SW 1271 (cell line): ENCODE results near the gene CDC42EP5.
"Not testable (repeated sequence)": the region's sequence is repeated elsewhere in the genome, so short reads cannot be mapped to it uniquely, and the experiment has no call there.

Experiments
- DNase-seq, 2 experiments: peaks; one replicate each; lab custom pipeline; 2025; lab: John Stamatoyannopoulos, UW

CDC42EP5 gene

GRCh38 chr19:54448040-54448773 is 24.9 kb downstream of the CDC42EP5 start:
- DNase-seq: peak in 1 of 2 experiments; percentile 29

- not testable (repeated sequence) for DNase-seq
These were observed 26.7 kb downstream of the CDC42EP5 start for GRCh38 chr19:54446349-54446748.

- DNase-seq: no peak
These were observed 28.4 kb downstream of the CDC42EP5 start for GRCh38 chr19:54444737-54445136.

- no peak for DNase-seq
These were observed 32.5 kb downstream of the CDC42EP5 start for GRCh38 chr19:54440641-54441040.

- DNase-seq: no peak
These were observed 33.8 kb downstream of the CDC42EP5 start for GRCh38 chr19:54439174-54439851.

GRCh38 chr19:54436628-54437252 is 36.4 kb downstream of the CDC42EP5 start:
- DNase-seq: no peak

GRCh38 chr19:54436031-54436523 is 37.0 kb downstream of the CDC42EP5 start:
- no peak for DNase-seq

GRCh38 chr19:54435551-54436016 is 37.5 kb downstream of the CDC42EP5 start:
- no peak for DNase-seq

GRCh38 chr19:54434873-54435214 is 38.3 kb downstream of the CDC42EP5 start:
- no peak for DNase-seq

- no peak for DNase-seq
These were observed 38.8 kb downstream of the CDC42EP5 start for GRCh38 chr19:54434112-54434872.

GRCh38 chr19:54433697-54434096 is 39.4 kb downstream of the CDC42EP5 start:
- no peak for DNase-seq

- no peak for DNase-seq
These were observed 40.9 kb downstream of the CDC42EP5 start for GRCh38 chr19:54432144-54432738.

GRCh38 chr19:54431255-54431838 is 41.7 kb downstream of the CDC42EP5 start:
- no peak for DNase-seq

GRCh38 chr19:54430306-54431254 is 42.5 kb downstream of the CDC42EP5 start:
- DNase-seq: no peak

GRCh38 chr19:54429545-54430227 is 43.4 kb downstream of the CDC42EP5 start:
- DNase-seq: no peak

GRCh38 chr19:54429176-54429495 is 44.0 kb downstream of the CDC42EP5 start:
- DNase-seq: no peak

- no peak for DNase-seq
These were observed 44.5 kb downstream of the CDC42EP5 start for GRCh38 chr19:54428323-54429175.

- DNase-seq: no peak
These were observed 45.5 kb downstream of the CDC42EP5 start for GRCh38 chr19:54427586-54427985.
